Gastroesophageal sphincter (tissue), 4 donors: ENCODE data around the gene CDH4. TPM values are rescaled to one million over a fixed set of nuclear protein-coding genes. Genes with fewer than 3 reads are reported as not detected.
"Not testable (repeated sequence)": the region's sequence is repeated elsewhere in the genome, so short reads cannot be mapped to it uniquely, and the experiment has no call there.

ENCODE experiments used
- ATAC-seq: fragments of 150-250 bp; one replicate; pipeline ENCODE4 v1.9.1; 2016; ENCODE audit warnings: mild to moderate bottlenecking, moderate library complexity
- H3K27ac ChIP-seq, 4 donors: fragments of 200-600 bp; sonication (generic) in 3 of 4; 1 replicate in 3 of 4; 2 replicates in 1 of 4; pipeline ENCODE4 v1.5.1; 2016 to 2019
- H3K27me3 ChIP-seq: fragments of 200-600 bp; sonication (generic); one replicate; pipeline ENCODE4 v1.5.1; 2019
- H3K36me3 ChIP-seq, 2 donors: fragments of 200-600 bp; sonication (generic); one replicate each; pipeline ENCODE4 v1.5.1; 2019; ENCODE audit warnings: control low read depth in 1 of 2
- H3K4me1 ChIP-seq, 3 donors: fragments of 200-600 bp; sonication (generic); 1 replicate in 2 of 3; 2 replicates in 1 of 3; pipeline ENCODE4 v1.5.1; 2016 to 2019; ENCODE audit warnings: control low read depth in 2 of 3
- H3K4me3 ChIP-seq, 2 donors: fragments of 200-600 bp; sonication (generic); one replicate each; pipeline ENCODE4 v1.5.1; 2019; ENCODE audit warnings: mild to moderate bottlenecking in 1 of 2, moderate library complexity in 1 of 2
- H3K9me3 ChIP-seq, 3 donors: fragments of 200-600 bp; sonication (generic); one replicate each; pipeline ENCODE4 v1.5.1; 2017 to 2019; ENCODE audit warnings: control low read depth in 2 of 3
- EP300 ChIP-seq: sonication (generic); formaldehyde crosslinking; IDR thresholded peaks from one replicate; pipeline ENCODE4 v1.6.1; 2017; ENCODE audit warnings: antibody characterized with exemption, mild to moderate bottlenecking
- POLR2A ChIP-seq, 2 donors: fragments of 450-650 bp; IDR thresholded peaks; one replicate each; pipeline ENCODE4 v1.6.1; 2017; ENCODE audit warnings: antibody characterized with exemption in 2 of 2, mild to moderate bottlenecking in 2 of 2, moderate library complexity in 1 of 2
- POLR2AphosphoS5 ChIP-seq: sonication (generic); formaldehyde crosslinking; IDR thresholded peaks from one replicate; pipeline ENCODE4 v1.6.1; 2017; ENCODE audit warnings: antibody characterized with exemption
- WGBS, 2 donors: methylation state at CpG; one replicate each; pipeline ENCODE4 v1.1.5; 2018; ENCODE audit warnings: low coverage in 1 of 2; 5-methylcytosine and 5-hydroxymethylcytosine counted together
- total RNA-seq, 4 donors: library from RNA; depleted of rRNA; stranded (reverse); fragments of >200 nt; gene quantifications; one replicate each; pipeline ENCODE4 v1.1.0, GENCODE V29; 2016
- TF ChIP-seq, protein P1 (sequence below), 4 experiments: fragments of 200-600 bp in 2 of 4; fragments of 450-650 bp in 2 of 4; sonication (generic) in 1 of 4; IDR thresholded peaks; one replicate each; pipeline ENCODE4 v1.5.1; 2017 to 2019; ENCODE audit warnings: antibody characterized with exemption in 4 of 4, mild to moderate bottlenecking in 2 of 4, moderate library complexity in 2 of 4

Gene CDH4
- total RNA-seq, 4 donors from 2014 or later, result under 0.01 to 1.5 (median 0.42) TPM; not detected in 1

DNA sequence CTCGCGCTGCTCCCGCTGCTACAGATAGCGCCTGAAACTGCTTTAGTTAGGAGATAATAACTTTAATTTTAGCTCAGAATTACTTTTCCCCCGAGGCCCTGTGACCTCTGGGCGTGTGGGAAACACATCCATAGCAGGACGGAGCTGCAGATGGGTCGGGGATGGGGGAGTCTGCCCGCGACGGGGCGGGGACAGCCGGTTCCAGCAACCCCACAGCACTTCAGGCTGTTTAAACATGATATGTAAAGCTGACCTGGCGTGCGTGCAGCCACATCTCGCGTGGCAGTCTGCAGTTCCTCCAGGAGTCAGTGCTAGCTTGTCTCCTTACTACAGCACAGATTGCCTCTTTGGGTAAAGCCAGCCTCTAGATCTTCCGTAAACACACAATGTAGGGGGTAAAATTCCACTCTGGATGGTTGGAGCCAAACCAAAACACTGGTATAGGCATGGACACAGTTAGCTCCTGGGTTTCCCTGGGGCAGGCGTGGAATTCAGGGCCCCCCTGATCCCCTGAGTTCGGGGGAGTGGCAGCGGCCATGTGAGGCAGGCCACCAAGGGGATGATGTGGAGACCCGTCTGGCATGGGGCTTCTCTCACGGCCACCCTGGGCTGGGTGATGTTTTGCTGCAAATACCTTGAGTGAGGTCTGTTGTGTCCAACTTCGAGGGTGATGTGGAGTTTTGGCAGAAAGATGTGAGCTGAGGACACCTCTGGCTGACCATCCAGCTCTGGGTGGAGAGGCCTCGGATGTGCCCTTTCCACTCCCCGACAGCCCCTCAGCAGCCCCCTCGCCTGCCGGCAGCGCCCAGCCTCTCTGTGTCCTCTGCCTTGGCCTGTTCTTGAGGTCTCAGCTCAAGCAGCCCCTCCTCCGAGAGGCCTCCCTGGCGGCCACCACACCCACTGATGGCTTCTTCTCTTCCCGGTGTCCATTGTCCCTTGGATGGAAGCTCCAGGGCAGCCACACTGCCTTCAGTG, 599.2 kb downstream of the CDH4 start:
- 78% methylated on average over 4 of the region's 32 CpGs; no CpG with 5 or more reads in 1 of the 2 donors for WGBS, 2 donors
- H3K9me3 ChIP-seq, result peaks cover 0 to 15% (median 0%) of the 10 kb centered on the region in 3 donors
- no peak for TF ChIP-seq EP300
- H3K27me3 ChIP-seq, result peaks cover 49% of the 10 kb centered on the region
- no peak overlapping the region for H3K4me3 ChIP-seq
- no peak overlapping the region for H3K27ac ChIP-seq
- no peaks in the 10 kb centered on the region for H3K36me3 ChIP-seq
- no peak for ATAC-seq
- H3K4me1 ChIP-seq, result no peaks in the 10 kb centered on the region

DNA sequence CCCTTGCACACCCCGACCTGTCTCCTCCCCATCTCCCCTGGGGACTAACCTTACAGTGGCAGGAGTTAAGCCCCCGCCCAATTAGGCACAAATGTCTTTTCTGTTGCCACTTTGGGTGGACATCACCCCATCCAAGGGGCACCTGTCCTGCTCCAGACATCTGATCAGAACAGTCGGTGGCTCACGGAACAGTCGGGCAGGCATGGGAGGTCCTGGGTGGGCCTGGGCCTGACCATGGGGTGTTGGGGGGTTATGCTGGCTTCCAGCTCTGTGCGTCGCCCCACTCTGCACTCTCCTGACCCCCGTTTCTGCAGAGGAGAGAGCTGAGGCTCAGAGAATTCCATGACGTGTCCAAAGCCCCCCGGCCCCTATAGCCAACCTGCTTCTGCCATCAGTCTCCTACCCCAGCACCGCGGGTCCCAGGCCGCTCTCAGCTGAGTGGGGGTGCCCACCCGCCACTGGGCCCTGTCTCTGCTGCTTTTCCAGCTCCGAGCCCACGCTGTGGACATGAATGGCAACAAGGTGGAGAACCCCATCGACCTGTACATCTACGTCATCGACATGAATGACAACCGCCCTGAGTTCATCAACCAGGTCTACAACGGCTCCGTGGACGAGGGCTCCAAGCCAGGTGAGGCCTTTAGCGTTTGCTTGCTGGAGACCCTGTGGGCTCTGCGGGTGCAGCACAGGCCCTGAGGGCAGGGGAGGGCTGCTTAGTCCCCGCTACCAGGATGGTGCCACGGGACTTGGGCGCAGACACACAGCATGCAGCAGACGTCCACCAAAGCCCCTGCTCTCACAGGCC, 600.4 kb downstream of the CDH4 start:
- Histone ChIP-seq H3K9me3 (peaks cover 0 to 14% (median 0%) of the 10 kb centered on the region in 3 donors), H3K36me3 (no peaks in the 10 kb centered on the region), H3K27me3 (peaks cover 39% of the 10 kb centered on the region), H3K4me3 (no peak overlapping the region), H3K4me1 (no peaks in the 10 kb centered on the region), H3K27ac (no peak overlapping the region)
- TF ChIP-seq POLR2A (IDR thresholded peaks at IDR 0.05) (no peak), POLR2AphosphoS5 (no peak), EP300 (no peak)
- TF ChIP-seq, protein P1, sequence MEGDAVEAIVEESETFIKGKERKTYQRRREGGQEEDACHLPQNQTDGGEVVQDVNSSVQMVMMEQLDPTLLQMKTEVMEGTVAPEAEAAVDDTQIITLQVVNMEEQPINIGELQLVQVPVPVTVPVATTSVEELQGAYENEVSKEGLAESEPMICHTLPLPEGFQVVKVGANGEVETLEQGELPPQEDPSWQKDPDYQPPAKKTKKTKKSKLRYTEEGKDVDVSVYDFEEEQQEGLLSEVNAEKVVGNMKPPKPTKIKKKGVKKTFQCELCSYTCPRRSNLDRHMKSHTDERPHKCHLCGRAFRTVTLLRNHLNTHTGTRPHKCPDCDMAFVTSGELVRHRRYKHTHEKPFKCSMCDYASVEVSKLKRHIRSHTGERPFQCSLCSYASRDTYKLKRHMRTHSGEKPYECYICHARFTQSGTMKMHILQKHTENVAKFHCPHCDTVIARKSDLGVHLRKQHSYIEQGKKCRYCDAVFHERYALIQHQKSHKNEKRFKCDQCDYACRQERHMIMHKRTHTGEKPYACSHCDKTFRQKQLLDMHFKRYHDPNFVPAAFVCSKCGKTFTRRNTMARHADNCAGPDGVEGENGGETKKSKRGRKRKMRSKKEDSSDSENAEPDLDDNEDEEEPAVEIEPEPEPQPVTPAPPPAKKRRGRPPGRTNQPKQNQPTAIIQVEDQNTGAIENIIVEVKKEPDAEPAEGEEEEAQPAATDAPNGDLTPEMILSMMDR (IDR thresholded peaks at IDR 0.05), result no peak
- WGBS, 2 donors, result 84 to 100% methylated on average over 2 to 9 of the region's 29 CpGs
- no peak for ATAC-seq

DNA sequence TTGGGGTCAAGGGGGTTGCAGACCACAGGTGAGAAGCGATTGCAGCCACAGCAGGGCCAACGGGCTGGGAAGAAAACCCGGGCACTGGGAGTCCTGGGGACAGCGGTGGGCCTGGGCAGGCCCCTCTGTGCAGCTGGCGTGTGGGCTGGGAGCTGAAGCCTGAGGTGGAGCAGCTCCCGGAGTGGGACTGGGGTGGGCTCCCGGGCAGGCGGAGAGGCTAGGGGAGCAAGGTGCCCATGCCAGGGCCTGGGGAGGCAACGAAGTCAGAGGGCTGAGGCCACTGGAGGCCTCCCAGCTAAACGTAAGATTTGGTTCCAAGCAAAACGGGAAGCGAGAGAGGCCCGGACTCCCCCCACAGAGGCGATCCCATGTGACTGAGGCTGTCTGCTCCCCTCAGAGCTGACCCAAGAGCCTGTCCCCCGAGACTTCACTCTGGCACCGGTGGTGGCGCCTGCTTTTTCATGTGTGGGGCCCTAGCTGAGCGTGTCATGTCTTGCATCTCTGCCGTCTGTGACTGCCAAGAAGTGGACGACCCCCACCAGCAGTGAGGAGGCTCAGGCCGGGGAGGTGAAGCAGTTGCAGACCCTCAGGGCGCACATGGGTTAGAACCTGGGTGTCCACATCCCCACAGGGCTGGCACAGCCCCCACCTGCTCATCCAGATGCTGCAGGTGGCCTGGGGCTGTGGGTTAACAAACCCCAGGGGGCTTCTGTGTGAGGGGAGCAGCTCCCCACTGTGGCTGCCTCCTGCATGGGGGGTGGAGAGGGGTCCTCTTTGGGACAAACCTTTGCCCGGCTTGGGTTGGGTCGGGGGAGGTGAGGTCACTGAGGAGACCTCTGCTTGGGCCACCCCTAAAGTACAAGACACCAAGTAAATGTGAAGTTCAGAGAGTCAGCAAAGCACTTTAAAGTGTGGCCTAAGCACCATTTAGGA, 601.3 kb downstream of the CDH4 start:
- ATAC-seq, result no peak
- Histone ChIP-seq H3K4me3 (no peak overlapping the region), H3K27ac (no peak overlapping the region), H3K9me3 (peaks cover 0 to 8% (median 0%) of the 10 kb centered on the region in 3 donors), H3K36me3 (no peaks in the 10 kb centered on the region), H3K4me1 (no peaks in the 10 kb centered on the region), H3K27me3 (peaks cover 39% of the 10 kb centered on the region)
- WGBS, 2 donors, result 96 to 100% methylated on average over 1 to 5 of the region's 24 CpGs
- TF ChIP-seq POLR2AphosphoS5, result no peak
- TF ChIP-seq, protein P1 (IDR thresholded peaks at IDR 0.05), result no peak
- TF ChIP-seq EP300, result no peak
- TF ChIP-seq POLR2A (IDR thresholded peaks at IDR 0.05), result no peak

DNA sequence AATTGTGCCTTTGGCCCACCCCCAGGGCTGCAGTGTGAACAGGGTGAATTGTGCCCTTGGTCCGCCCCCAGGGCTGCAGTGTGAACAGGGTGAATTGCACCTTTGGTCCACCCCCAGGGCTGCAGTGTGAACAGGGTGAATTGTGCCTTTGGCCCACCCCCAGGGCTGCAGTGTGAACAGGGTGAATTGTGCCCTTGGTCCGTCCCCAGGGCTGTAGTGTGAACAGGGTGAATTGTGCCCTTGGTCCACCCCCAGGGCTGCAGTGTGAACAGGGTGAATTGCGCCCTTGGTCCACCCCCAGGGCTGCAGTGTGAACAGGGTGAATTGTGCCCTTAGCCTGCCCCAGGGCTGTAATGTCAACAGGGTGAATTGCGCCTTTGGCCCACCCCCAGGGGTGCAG, 602.5 kb downstream of the CDH4 start:
- not testable (repeated sequence) for H3K4me3 ChIP-seq, H3K27ac ChIP-seq, H3K4me1 ChIP-seq, H3K9me3 ChIP-seq, H3K36me3 ChIP-seq, ATAC-seq
- H3K27me3 ChIP-seq, result peaks cover 29% of the 10 kb centered on the region
- WGBS, 2 donors, result 60% methylated on average over 1 of the region's 4 CpGs; no CpG with 5 or more reads in 1 of the 2 donors

DNA sequence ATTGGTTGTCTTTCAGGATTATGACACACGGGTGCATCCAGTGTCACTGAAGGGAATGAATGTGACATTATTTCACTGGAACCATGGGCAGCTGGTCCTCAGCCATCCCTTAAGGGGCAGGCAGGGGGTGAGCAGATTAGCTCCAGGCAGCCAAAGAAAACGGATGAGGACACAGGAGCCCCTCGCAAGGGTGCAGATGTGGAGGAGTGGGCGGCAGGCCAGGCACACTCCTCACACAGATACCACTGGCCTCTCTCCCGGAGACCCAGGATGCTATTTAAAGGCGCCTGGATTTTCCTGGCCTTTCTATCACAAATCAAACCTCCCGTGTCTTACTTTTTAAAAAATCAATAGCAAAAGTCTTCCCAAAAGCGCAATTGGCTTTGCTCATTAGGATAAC, 603.2 kb downstream of the CDH4 start:
- no peak overlapping the region for H3K27ac ChIP-seq
- whole genome bisulfite sequencing, 2 donors, result 45% methylated on average over 8 of the region's 8 CpGs; no CpG with 5 or more reads in 1 of the 2 donors
- ATAC-seq, result no peak
- peaks cover 0 to 8% (median 0%) of the 10 kb centered on the region in 3 donors for H3K9me3 ChIP-seq
- H3K27me3 ChIP-seq, result peaks cover 22% of the 10 kb centered on the region
- no peak overlapping the region for H3K4me3 ChIP-seq
- H3K4me1 ChIP-seq, result no peaks in the 10 kb centered on the region
- no peaks in the 10 kb centered on the region for H3K36me3 ChIP-seq
- TF ChIP-seq, protein P1 (IDR thresholded peaks at IDR 0.05), result no peak
- TF ChIP-seq POLR2A (IDR thresholded peaks at IDR 0.05), result no peak
